IMR-90 (cell line): ENCODE results near the gene NES. TPM values are rescaled to one million over a fixed set of nuclear protein-coding genes. Genes with fewer than 3 reads are reported as not detected.

Experiments
- polyA plus RNA-seq, 3 experiments: library from polyadenylated mRNA; depleted of rRNA; stranded (reverse); fragments of >200 nt; gene quantifications; 2 replicates each; pipeline ENCODE4 v1.2.3, GENCODE V29; 2012; ENCODE audit warnings: low replicate concordance in 1 of 3
- total RNA-seq: library from RNA; depleted of rRNA; stranded (reverse); fragments of >200 nt; gene quantifications from 2 replicates; pipeline ENCODE4 v1.2.3, GENCODE V29; 2012
- TF ChIP-seq, protein P1 (sequence below): fragments of 150-350 bp; IDR thresholded peaks from 2 replicates; pipeline ENCODE4 v1.6.1; 2016; ENCODE audit warnings: low read depth, mild to moderate bottlenecking, low read length, moderate library complexity, borderline replicate concordance

Gene NES
- total and polyA plus RNA-seq, 2 of the 4 experiments (the other 2 are of a cell fraction), result 25.3 to 40.1 TPM

DNA sequence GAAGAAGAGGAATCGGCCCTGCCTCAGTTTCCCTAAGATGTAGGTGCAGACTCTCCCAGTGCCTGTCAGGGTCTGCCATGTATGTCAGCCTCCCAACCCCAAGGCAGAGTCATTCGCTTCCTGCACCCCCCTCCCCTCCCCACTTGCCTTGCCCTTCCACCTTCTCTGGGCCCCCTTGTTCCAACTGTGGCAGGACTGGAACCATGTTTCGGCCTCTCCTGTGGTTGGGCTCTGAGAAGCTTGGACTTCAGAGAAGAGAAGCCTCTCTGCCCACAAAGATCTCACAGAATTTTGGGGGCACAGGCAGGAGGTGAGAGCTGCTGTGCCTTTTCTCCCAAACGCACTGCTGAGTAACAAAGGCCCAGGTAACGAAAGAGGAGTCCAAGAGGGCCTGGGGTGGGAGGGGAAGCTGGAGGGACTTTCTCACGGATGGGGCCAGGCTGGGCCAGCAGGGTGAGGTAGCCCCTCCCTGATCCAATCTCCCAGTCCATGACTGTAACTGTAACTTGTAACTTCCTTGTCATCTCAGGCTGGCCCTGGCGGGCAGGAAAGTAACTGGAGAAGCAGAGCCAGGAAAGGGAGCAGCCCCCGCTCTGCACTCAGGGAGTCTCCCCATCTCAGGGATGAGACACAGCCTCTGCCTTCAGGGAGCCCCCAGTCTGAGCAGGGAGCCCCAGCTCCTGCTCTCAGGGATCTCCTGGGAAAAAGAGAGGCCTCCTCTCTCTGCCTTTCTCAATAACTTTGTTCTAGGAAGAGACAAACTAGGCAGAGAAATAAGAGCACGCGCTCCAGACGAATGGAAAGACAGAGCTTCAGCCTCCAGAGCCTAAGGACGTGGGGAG, 16.9 kb upstream of the NES start (continued):
- TF ChIP-seq, protein P1, sequence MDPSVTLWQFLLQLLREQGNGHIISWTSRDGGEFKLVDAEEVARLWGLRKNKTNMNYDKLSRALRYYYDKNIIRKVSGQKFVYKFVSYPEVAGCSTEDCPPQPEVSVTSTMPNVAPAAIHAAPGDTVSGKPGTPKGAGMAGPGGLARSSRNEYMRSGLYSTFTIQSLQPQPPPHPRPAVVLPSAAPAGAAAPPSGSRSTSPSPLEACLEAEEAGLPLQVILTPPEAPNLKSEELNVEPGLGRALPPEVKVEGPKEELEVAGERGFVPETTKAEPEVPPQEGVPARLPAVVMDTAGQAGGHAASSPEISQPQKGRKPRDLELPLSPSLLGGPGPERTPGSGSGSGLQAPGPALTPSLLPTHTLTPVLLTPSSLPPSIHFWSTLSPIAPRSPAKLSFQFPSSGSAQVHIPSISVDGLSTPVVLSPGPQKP, result no peak
